MCF 10A (cell line): ENCODE results near the gene ENG. TPM values are rescaled to one million over a fixed set of nuclear protein-coding genes. Genes with fewer than 3 reads are reported as not detected.

Experiments used
- BruUV-seq: library from RNA; stranded (reverse); fragments of 400-500 nt; replicated peaks from 2 replicates; lab custom pipeline; 2021; lab: Mats Ljungman, UMichigan
- CTCF ChIA-PET: fragments of 300-600 bp; sonication (Branson Sonifier 250); formaldehyde crosslinking; extraction: SDS; loops from one replicate; lab custom pipeline; 2021; ENCODE audit warnings: antibody characterized with exemption, inconsistent platforms; lab: Yijun Ruan, JAX
- POLR2A ChIA-PET: fragments of 300-600, 350-650 bp; sonication (Branson Sonifier 250); formaldehyde crosslinking; extraction: SDS; loops from one replicate; lab custom pipeline; 2020; ENCODE audit warnings: antibody characterized with exemption, inconsistent platforms; lab: Yijun Ruan, JAX
- DNase-seq: peaks from one replicate; pipeline ENCODE4 v3.0.0-alpha.2; 2018; ENCODE audit not compliant: unreplicated experiment
- H3K27ac Mint-ChIP-seq: one replicate; pipeline ENCODE4 v1.8.0; 2022; ENCODE audit warnings: mild to moderate bottlenecking, low read depth, mixed read lengths; ENCODE audit not compliant: unreplicated experiment
- H3K27me3 Mint-ChIP-seq: one replicate; pipeline ENCODE4 v1.8.0; 2022; ENCODE audit warnings: mixed read lengths; ENCODE audit not compliant: insufficient read depth, unreplicated experiment
- H3K36me3 Mint-ChIP-seq: one replicate; pipeline ENCODE4 v1.8.0; 2022; ENCODE audit warnings: mild to moderate bottlenecking, moderate library complexity, mixed read lengths; ENCODE audit not compliant: insufficient read depth, unreplicated experiment
- H3K4me1 Mint-ChIP-seq: one replicate; pipeline ENCODE4 v1.8.0; 2022; ENCODE audit warnings: mixed read lengths; ENCODE audit not compliant: insufficient read depth, unreplicated experiment
- H3K4me3 Mint-ChIP-seq: one replicate; pipeline ENCODE4 v1.8.0; 2022; ENCODE audit warnings: mild to moderate bottlenecking, moderate library complexity, mixed read lengths; ENCODE audit not compliant: unreplicated experiment
- H3K9me3 Mint-ChIP-seq: one replicate; pipeline ENCODE4 v1.8.0; 2022; ENCODE audit warnings: mixed read lengths; ENCODE audit not compliant: unreplicated experiment
- intact Hi-C: fragments of 100-400 bp; cut with micrococcal nuclease; formaldehyde crosslinking; loops from 2 replicates; pipeline ENCODE4 v1.14.1; 2022
- total RNA-seq: library from RNA; stranded (reverse); gene quantifications from 2 replicates; pipeline ENCODE4 v1.2.3, GENCODE V29; 2022
- TF ChIP-seq, protein P1 (sequence below): fragments of 200-600 bp; IDR thresholded peaks from one replicate; pipeline ENCODE4 v1.8.0; 2022; ENCODE audit warnings: antibody characterized with exemption, mild to moderate bottlenecking; ENCODE audit not compliant: unreplicated experiment

Gene ENG
- total RNA-seq, 1 experiment from 2014 or later, result 22.1 TPM

- TF ChIP-seq, protein P1, sequence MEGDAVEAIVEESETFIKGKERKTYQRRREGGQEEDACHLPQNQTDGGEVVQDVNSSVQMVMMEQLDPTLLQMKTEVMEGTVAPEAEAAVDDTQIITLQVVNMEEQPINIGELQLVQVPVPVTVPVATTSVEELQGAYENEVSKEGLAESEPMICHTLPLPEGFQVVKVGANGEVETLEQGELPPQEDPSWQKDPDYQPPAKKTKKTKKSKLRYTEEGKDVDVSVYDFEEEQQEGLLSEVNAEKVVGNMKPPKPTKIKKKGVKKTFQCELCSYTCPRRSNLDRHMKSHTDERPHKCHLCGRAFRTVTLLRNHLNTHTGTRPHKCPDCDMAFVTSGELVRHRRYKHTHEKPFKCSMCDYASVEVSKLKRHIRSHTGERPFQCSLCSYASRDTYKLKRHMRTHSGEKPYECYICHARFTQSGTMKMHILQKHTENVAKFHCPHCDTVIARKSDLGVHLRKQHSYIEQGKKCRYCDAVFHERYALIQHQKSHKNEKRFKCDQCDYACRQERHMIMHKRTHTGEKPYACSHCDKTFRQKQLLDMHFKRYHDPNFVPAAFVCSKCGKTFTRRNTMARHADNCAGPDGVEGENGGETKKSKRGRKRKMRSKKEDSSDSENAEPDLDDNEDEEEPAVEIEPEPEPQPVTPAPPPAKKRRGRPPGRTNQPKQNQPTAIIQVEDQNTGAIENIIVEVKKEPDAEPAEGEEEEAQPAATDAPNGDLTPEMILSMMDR, result no peak
- ChIA-PET POLR2A (interaction anchor here (0.7 kb wide), 1 partner anchor 44 kb away, joined by 3 read pairs; no protein-coding TSS in a partner anchor), CTCF (interaction anchor here (0.6 to 1.4 kb wide), 2 partner anchors 9 to 326 kb away, joined by 4 to 5 read pairs; no protein-coding TSS in a partner anchor)
- H3K4me1 Mint-ChIP-seq, result no peaks in the 10 kb centered on the region
- no peaks in the 10 kb centered on the region for H3K27me3 Mint-ChIP-seq
- no peak overlapping the region for H3K27ac Mint-ChIP-seq
- no peaks in the 10 kb centered on the region for H3K9me3 Mint-ChIP-seq
- intact Hi-C loops, result no loop called here
- H3K36me3 Mint-ChIP-seq, result peaks cover 19% of the 10 kb centered on the region
- no TSS peak for BruUV-seq
- no peak overlapping the region for H3K4me3 Mint-ChIP-seq
- no peak for DNase-seq
Observed at GRCh38 chr9:127826253-127826913, 28.1 kb downstream of the ENG start.

DNA sequence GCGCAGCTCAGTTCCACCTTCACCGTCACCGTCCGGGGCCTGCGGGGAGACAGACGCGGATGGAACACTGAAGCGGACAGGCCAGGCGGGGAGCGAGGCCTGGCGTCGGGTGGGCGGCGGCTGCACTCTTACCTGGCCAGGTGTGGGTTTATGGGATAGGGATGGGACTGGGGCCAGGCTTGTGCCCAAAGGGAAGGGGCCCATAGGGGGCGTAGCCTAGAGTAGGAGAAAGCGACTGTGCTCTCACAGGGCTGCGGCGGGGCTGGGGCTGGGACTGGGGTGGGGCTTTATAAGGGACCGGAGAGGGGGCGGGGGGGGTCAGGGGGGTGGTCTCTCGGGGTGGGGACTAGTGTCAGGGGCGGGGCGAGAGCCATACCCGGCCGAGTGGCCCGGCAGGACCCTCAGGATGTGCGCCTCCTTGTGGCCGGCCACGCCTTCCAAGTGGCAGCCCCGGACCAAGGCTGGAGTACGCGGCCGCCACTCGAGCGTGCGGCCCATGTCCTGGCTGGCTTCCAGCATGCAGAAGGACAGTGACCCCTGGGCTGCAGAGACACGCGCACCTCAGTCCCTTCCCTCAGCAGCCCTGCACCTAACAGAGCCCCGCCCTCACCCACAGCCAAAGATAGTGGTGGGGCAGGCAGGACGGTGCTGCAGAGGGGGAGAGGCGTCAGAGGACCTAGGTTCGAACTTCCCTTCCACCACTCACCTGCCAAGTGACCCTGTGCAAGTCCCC is 29.0 kb downstream of the ENG start:
- no peaks in the 10 kb centered on the region for H3K9me3 Mint-ChIP-seq
- no peaks in the 10 kb centered on the region for H3K4me1 Mint-ChIP-seq
- no peaks in the 10 kb centered on the region for H3K27me3 Mint-ChIP-seq
- H3K4me3 Mint-ChIP-seq, result no peak overlapping the region
- DNase-seq, result no peak
- TF ChIP-seq, protein P1, result no peak
- intact Hi-C loops, result no loop called here
- POLR2A ChIA-PET, result interaction anchor here (0.6 to 1.5 kb wide), 3 partner anchors 11 to 45 kb away, joined by 3 to 8 read pairs (median 3); no protein-coding TSS in a partner anchor
- BruUV-seq, result no TSS peak
- CTCF ChIA-PET, result interaction anchor here (0.6 to 1.4 kb wide), 4 partner anchors 8 to 325 kb away, joined by 3 to 5 read pairs (median 4); no protein-coding TSS in a partner anchor
- H3K27ac Mint-ChIP-seq, result no peak overlapping the region
- H3K36me3 Mint-ChIP-seq, result peaks cover 19% of the 10 kb centered on the region

DNA sequence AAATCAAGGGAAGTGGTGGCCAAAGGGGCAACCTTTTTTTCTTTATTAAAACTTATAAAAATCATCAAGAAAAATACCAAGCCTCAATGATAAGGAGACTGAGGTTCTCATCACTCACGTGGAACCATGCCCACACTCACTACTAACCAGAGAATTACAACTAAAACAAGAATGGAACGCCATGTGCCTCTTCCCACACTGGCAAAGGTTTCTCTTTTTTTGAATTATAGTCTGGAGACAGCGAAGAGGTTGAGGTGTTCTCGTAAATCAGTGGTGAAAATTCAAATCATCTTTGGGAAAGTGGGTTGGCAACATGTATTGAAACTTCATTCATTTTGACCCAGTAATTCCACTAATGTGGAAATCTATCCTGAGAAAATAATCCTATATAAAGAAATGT is 32.4 kb downstream of the ENG start:
- Mint-ChIP-seq H3K9me3 (no peaks in the 10 kb centered on the region), H3K4me1 (no peaks in the 10 kb centered on the region), H3K4me3 (no peak overlapping the region), H3K27me3 (no peaks in the 10 kb centered on the region), H3K36me3 (peaks cover 43% of the 10 kb centered on the region), H3K27ac (no peak overlapping the region)
- TF ChIP-seq, protein P1, result no peak
- intact Hi-C loops, result no loop called here
- DNase-seq, result no peak
- ChIA-PET POLR2A (interaction anchor here (1.4 kb wide), 1 partner anchor 18 kb away, joined by 4 read pairs; no protein-coding TSS in a partner anchor), CTCF (no interaction called here)
- no TSS peak for BruUV-seq

DNA sequence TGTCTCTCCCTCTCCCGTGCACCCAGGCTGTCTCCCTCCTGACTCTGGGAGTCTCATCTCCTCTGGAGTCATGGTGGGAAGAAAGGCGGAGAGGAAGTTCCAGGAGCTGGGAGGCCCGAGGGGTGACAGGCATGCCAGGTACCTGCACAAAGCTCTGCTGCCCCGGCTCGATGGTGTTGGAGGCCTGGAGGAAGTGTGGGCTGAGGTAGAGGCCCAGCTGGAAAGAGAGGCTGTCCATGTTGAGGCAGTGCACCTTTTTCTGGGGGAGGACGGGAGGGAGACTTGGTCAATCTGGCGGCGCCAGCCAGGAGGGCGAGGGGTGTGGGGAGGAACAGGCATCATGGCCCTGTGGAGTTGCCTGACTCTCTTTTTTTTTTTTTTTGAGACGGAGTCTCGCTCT is 35.9 kb downstream of the ENG start:
- H3K4me3 Mint-ChIP-seq, result no peak overlapping the region
- H3K4me1 Mint-ChIP-seq, result no peaks in the 10 kb centered on the region
- TF ChIP-seq, protein P1, result no peak
- no TSS peak for BruUV-seq
- CTCF ChIA-PET, result interaction anchor here (0.6 to 0.7 kb wide), 2 partner anchors 34 to 82 kb away, joined by 3 read pairs; no protein-coding TSS in a partner anchor
- no peak overlapping the region for H3K27ac Mint-ChIP-seq
- intact Hi-C loops, result no loop called here
- no peaks in the 10 kb centered on the region for H3K27me3 Mint-ChIP-seq
- DNase-seq, result no peak
- H3K9me3 Mint-ChIP-seq, result no peaks in the 10 kb centered on the region
- peaks cover 52% of the 10 kb centered on the region for H3K36me3 Mint-ChIP-seq
- POLR2A ChIA-PET, result interaction anchor here (0.6 to 1.8 kb wide), 4 partner anchors 15 to 64 kb away, joined by 3 to 7 read pairs (median 4); no protein-coding TSS in a partner anchor
